ENCODE data around the gene NCR3LG1.

The NCR3LG1 gene

GRCh38 chr11:17397311-17398002, 45.9 kb downstream of the NCR3LG1 start:
- no peak for DNase-seq (ENCODE audit: low read depth)
- TF ChIP-seq, protein P1, sequence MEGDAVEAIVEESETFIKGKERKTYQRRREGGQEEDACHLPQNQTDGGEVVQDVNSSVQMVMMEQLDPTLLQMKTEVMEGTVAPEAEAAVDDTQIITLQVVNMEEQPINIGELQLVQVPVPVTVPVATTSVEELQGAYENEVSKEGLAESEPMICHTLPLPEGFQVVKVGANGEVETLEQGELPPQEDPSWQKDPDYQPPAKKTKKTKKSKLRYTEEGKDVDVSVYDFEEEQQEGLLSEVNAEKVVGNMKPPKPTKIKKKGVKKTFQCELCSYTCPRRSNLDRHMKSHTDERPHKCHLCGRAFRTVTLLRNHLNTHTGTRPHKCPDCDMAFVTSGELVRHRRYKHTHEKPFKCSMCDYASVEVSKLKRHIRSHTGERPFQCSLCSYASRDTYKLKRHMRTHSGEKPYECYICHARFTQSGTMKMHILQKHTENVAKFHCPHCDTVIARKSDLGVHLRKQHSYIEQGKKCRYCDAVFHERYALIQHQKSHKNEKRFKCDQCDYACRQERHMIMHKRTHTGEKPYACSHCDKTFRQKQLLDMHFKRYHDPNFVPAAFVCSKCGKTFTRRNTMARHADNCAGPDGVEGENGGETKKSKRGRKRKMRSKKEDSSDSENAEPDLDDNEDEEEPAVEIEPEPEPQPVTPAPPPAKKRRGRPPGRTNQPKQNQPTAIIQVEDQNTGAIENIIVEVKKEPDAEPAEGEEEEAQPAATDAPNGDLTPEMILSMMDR (conservative IDR thresholded peaks at IDR 0.05; ENCODE audit: low read depth, low read length) = no peak
- no peak overlapping the region for H3K4me3 ChIP-seq (ENCODE audit: low read depth, low read length)

- H3K4me3 ChIP-seq (ENCODE audit: low read depth, low read length) = no peak overlapping the region
- no peak for DNase-seq (ENCODE audit: low read depth)
- TF ChIP-seq, protein P1 (conservative IDR thresholded peaks at IDR 0.05; ENCODE audit: low read depth, low read length) = no peak
Measured at GRCh38 chr11:17399236-17399635, 47.6 kb downstream of the NCR3LG1 start.

DNA sequence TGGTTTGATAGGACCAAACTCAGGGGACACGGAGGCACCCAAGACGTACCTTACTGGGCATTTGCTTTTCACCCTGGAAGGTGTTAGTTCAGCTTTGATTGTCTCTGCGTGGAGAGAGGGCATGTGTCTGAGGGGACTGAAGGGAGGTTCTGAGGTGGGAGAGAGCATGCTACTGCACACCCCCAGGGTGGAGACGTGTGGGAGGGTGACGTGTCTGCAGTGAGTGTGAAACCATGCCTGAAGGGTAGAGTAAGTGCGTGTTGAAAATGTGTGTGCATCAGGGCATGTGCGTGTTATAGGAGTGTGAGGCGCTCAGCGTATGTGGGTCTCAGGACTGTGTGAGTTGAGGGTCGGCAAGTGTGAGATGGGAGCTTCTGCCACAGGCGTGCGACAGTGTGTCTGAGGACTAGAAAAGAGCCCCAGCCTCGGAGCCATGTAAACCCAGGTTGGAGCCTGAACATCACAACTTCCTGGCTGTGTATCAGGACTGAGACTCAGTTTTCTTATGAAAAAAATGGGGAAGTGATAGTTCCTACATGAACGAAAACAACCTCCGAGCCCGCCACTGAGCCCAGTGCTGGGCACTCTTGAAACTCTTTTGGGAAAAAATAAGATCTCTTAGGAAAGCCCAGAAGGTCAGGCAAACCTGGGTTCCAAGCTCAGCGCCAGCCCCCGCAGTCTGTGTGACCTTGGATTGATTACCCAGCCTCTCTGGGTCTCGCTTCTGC, 48.6 kb downstream of the NCR3LG1 start:
- H3K4me3 ChIP-seq (ENCODE audit: low read depth, low read length) = no peak overlapping the region
- TF ChIP-seq, protein P1 (conservative IDR thresholded peaks at IDR 0.05; ENCODE audit: low read depth, low read length) = no peak
- DNase-seq (ENCODE audit: low read depth) = no peak

DNA sequence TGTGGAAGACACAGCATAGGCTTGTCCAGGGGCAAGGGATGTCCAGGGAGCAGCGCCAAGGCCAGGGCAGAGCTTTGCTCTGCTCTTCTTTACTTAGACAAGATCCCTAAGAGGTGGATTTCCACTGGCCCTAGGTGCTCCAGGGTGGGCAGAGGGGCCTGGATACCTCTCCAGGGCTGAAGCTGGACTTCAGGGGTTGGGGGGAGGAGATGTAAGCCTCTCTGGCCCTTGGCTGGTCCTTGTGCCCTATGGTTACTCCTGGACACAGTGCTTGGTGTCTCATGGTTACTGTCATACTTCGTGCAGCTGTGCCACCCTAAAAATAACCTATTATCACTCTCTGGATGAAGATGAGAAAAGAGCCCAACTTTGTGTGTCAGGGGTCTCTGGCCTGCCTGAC, 49.7 kb downstream of the NCR3LG1 start:
- DNase-seq (ENCODE audit: low read depth) = no peak
- no peak overlapping the region for H3K4me3 ChIP-seq (ENCODE audit: low read depth, low read length)
- TF ChIP-seq, protein P1 (conservative IDR thresholded peaks at IDR 0.05; ENCODE audit: low read depth, low read length) = no peak

DNA sequence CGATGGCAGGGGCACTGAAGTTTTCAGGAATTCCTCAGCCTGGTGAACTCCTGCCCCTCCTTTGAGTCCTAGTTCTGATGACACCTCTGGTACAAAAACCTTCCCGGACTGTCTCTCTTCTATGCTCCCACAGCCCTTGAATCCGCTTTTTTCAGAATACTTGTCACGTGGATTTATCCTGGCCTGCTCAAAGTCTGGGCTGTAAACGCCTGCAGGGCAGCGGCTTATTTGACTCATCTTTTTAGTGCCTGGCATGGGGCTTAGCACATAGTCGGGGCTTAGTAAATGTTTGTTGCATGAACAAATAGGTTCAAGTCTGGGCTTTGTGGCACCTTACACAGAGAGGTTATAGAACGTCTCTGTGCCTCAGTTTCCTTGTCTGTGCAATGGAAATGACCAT, 50.2 kb downstream of the NCR3LG1 start:
- DNase-seq (ENCODE audit: low read depth) = no peak
- TF ChIP-seq, protein P1 (conservative IDR thresholded peaks at IDR 0.05; ENCODE audit: low read depth, low read length) = no peak
- H3K4me3 ChIP-seq (ENCODE audit: low read depth, low read length) = no peak overlapping the region

DNA sequence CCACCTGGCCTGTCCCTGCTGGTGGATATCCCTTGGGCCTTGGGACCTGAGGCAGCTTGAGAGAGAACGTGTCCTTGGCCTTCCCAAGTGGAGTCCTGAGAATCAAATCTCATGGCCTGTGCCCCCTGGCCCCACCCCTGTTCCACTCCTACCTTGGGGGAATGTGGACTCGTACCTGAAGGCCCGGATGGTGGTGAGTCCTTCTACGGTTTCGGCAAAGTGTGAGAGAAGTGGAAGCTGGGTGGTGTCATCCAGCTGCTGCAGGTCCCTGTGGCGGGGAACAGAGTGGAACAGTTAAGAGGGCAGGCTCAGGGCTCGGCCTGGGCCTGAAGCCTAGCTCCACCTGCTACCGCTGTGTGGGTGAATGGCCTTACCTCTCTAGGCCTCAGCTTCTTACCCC, 50.9 kb downstream of the NCR3LG1 start:
- DNase-seq (ENCODE audit: low read depth) = no peak
- TF ChIP-seq, protein P1 (conservative IDR thresholded peaks at IDR 0.05; ENCODE audit: low read depth, low read length) = no peak
- no peak overlapping the region for H3K4me3 ChIP-seq (ENCODE audit: low read depth, low read length)

All from choroid plexus epithelial cell (primary cell).